ENCODE measurements around the gene PPP5C. TPM values are rescaled to one million over a fixed set of nuclear protein-coding genes. Genes with fewer than 3 reads are reported as not detected.

PPP5C gene
- total RNA-seq, 1 experiment from 2014 or later = 79.9 TPM

- Histone ChIP-seq H3K36me3 (ENCODE audit: low read depth, low read length) (peaks cover 7% of the 10 kb centered on the region; the same call in 1 of the 2 replicates), H3K79me2 (ENCODE audit: low read length) (no peaks in the 10 kb centered on the region), H3K9me3 (ENCODE audit: low read length) (no peaks in the 10 kb centered on the region), H3K4me1 (ENCODE audit: insufficient read depth, low read length) (no peaks in the 10 kb centered on the region), H3K9me2 (replicated peaks; ENCODE audit: low read length) (no peaks in the 10 kb centered on the region), H3F3A (ENCODE audit: low read length, unreplicated experiment) (no peaks in the 10 kb centered on the region), H3K4me3 (ENCODE audit: low read length) (no peak overlapping the region), H3K27me3 (ENCODE audit: low read length) (no peaks in the 10 kb centered on the region), H3K27ac (ENCODE audit: low read length) (no peak overlapping the region), H3K4me2 (ENCODE audit: low read length) (no peak overlapping the region), H4K20me1 (ENCODE audit: low read length) (no peaks in the 10 kb centered on the region), H3K9ac (ENCODE audit: low read length) (no peak overlapping the region), H2AFZ (ENCODE audit: low read length) (no peak overlapping the region)
- ChIA-PET CTCF (no interaction called here), POLR2A (ENCODE audit: unreplicated experiment) (no interaction called here)
- no TSS peak for BruUV-seq (replicated peaks)
- no peak for TF ChIP-seq EZH2phosphoT487 (IDR thresholded peaks at IDR 0.05; ENCODE audit: borderline replicate concordance, low read length)
- no peak for TF ChIP-seq EZH2 (IDR thresholded peaks at IDR 0.05; ENCODE audit: low read length, unreplicated experiment)
- TF ChIP-seq, protein P1, sequence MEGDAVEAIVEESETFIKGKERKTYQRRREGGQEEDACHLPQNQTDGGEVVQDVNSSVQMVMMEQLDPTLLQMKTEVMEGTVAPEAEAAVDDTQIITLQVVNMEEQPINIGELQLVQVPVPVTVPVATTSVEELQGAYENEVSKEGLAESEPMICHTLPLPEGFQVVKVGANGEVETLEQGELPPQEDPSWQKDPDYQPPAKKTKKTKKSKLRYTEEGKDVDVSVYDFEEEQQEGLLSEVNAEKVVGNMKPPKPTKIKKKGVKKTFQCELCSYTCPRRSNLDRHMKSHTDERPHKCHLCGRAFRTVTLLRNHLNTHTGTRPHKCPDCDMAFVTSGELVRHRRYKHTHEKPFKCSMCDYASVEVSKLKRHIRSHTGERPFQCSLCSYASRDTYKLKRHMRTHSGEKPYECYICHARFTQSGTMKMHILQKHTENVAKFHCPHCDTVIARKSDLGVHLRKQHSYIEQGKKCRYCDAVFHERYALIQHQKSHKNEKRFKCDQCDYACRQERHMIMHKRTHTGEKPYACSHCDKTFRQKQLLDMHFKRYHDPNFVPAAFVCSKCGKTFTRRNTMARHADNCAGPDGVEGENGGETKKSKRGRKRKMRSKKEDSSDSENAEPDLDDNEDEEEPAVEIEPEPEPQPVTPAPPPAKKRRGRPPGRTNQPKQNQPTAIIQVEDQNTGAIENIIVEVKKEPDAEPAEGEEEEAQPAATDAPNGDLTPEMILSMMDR (conservative IDR thresholded peaks at IDR 0.05; ENCODE audit: low read depth, low read length) = no peak
- DNase-seq (no peak), ATAC-seq (no peak)
- intact Hi-C loops (cut with micrococcal nuclease) = no loop called here
Observed at GRCh38 chr19:46391296-46392251, 44.7 kb downstream of the PPP5C start.

- H3K79me2 ChIP-seq (ENCODE audit: low read length) = no peaks in the 10 kb centered on the region
- intact Hi-C loops (cut with micrococcal nuclease) = no loop called here
- H3K9me2 ChIP-seq (replicated peaks; ENCODE audit: low read length) = no peaks in the 10 kb centered on the region
- POLR2A ChIA-PET (ENCODE audit: unreplicated experiment) = no interaction called here
- no peaks in the 10 kb centered on the region for H3F3A ChIP-seq (ENCODE audit: low read length, unreplicated experiment)
- no peak for ATAC-seq
- H2AFZ ChIP-seq (ENCODE audit: low read length) = no peak overlapping the region
- no peaks in the 10 kb centered on the region for H3K27me3 ChIP-seq (ENCODE audit: low read length)
- H4K20me1 ChIP-seq (ENCODE audit: low read length) = no peaks in the 10 kb centered on the region
- no TSS peak for BruUV-seq (replicated peaks)
- H3K4me3 ChIP-seq (ENCODE audit: low read length) = no peak overlapping the region
- no peaks in the 10 kb centered on the region for H3K4me1 ChIP-seq (ENCODE audit: insufficient read depth, low read length)
- CTCF ChIA-PET = no interaction called here
- no peaks in the 10 kb centered on the region for H3K9me3 ChIP-seq (ENCODE audit: low read length)
- TF ChIP-seq EZH2phosphoT487 (IDR thresholded peaks at IDR 0.05; ENCODE audit: borderline replicate concordance, low read length) = no peak
- no peak for TF ChIP-seq EZH2 (IDR thresholded peaks at IDR 0.05; ENCODE audit: low read length, unreplicated experiment)
- TF ChIP-seq, protein P1 (conservative IDR thresholded peaks at IDR 0.05; ENCODE audit: low read depth, low read length) = no peak
- no peak overlapping the region for H3K4me2 ChIP-seq (ENCODE audit: low read length)
- DNase-seq = no peak
- no peak overlapping the region for H3K27ac ChIP-seq (ENCODE audit: low read length)
- no peak overlapping the region for H3K9ac ChIP-seq (ENCODE audit: low read length)
- peaks cover 7% of the 10 kb centered on the region; the same call in 1 of the 2 replicates for H3K36me3 ChIP-seq (ENCODE audit: low read depth, low read length)
Observed at GRCh38 chr19:46392252-46392801, 45.4 kb downstream of the PPP5C start.

- Histone ChIP-seq H3K27me3 (ENCODE audit: low read length) (no peaks in the 10 kb centered on the region), H3K9me2 (replicated peaks; ENCODE audit: low read length) (no peaks in the 10 kb centered on the region), H3K9ac (ENCODE audit: low read length) (no peak overlapping the region), H2AFZ (ENCODE audit: low read length) (no peak overlapping the region), H3K27ac (ENCODE audit: low read length) (no peak overlapping the region), H3K79me2 (ENCODE audit: low read length) (no peaks in the 10 kb centered on the region), H3K4me3 (ENCODE audit: low read length) (no peak overlapping the region), H4K20me1 (ENCODE audit: low read length) (no peaks in the 10 kb centered on the region), H3K36me3 (ENCODE audit: low read depth, low read length) (peaks cover 7% of the 10 kb centered on the region; the same call in 1 of the 2 replicates), H3K9me3 (ENCODE audit: low read length) (no peaks in the 10 kb centered on the region), H3K4me2 (ENCODE audit: low read length) (no peak overlapping the region), H3F3A (ENCODE audit: low read length, unreplicated experiment) (no peaks in the 10 kb centered on the region), H3K4me1 (ENCODE audit: insufficient read depth, low read length) (no peaks in the 10 kb centered on the region)
- intact Hi-C loops (cut with micrococcal nuclease) = no loop called here
- ATAC-seq = no peak
- no TSS peak for BruUV-seq (replicated peaks)
- TF ChIP-seq, protein P1 (conservative IDR thresholded peaks at IDR 0.05; ENCODE audit: low read depth, low read length) = no peak
- TF ChIP-seq EZH2 (IDR thresholded peaks at IDR 0.05; ENCODE audit: low read length, unreplicated experiment) (no peak), EZH2phosphoT487 (IDR thresholded peaks at IDR 0.05; ENCODE audit: borderline replicate concordance, low read length) (no peak)
- CTCF ChIA-PET = no interaction called here
- DNase-seq = no peak
- POLR2A ChIA-PET (ENCODE audit: unreplicated experiment) = no interaction called here
Observed at GRCh38 chr19:46392837-46393236, 46.0 kb downstream of the PPP5C start.

Measured in PC-3 (cell line).